HG03103 (cell line): ENCODE results near the gene GOLPH3.
"Not testable (repeated sequence)": the region's sequence is repeated elsewhere in the genome, so short reads cannot be mapped to it uniquely, and the experiment has no call there.

ENCODE experiments used
- ATAC-seq: cut with Tn5 transposase; IDR thresholded peaks from one replicate; pipeline ENCODE4 v1.9.1; 2021; ENCODE audit warnings: low read depth; ENCODE audit not compliant: unreplicated experiment

Gene GOLPH3

DNA sequence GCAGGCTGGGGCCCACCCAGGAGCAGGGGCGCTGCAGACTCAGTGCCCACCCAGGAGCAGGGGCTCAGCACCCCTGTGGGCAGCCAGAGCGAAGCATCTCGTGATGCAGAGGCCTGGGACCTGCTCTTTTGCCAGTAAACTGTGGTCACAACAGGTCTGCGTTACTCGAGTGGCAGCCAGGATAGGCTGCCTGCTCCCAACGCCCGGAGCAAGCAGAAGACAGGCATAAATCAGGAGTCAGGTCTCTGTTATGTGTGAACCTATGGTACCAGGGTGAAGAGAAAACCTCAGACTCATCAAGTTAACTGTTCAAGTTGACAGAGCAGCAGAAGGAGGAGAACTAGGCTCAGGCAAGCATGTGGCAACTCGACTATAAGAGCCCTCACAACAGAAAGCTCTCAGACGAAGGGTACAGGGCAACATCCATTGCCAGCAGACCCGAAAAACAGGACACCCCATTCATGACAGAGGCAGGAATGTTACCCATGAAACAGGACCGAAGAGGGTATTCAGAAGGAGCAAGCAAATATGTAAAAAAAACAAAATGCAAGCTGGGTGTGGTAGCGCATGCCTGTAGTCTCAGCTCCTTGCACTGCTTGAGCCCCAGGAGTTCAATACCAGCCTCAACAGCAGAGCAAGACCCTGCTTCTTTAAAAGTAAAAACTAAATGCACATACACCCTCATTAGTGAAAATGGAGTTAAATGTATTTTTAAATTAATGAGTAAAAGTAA lies 71.7 kb downstream of the GOLPH3 start:
- no peak for ATAC-seq

- ATAC-seq = no peak
Measured at GRCh38 chr5:32100691-32101302, 73.3 kb downstream of the GOLPH3 start.

GRCh38 chr5:32100230-32100629 lies 73.9 kb downstream of the GOLPH3 start:
- no peak for ATAC-seq

- ATAC-seq = no peak
Measured at GRCh38 chr5:32099486-32100035, 74.6 kb downstream of the GOLPH3 start.

DNA sequence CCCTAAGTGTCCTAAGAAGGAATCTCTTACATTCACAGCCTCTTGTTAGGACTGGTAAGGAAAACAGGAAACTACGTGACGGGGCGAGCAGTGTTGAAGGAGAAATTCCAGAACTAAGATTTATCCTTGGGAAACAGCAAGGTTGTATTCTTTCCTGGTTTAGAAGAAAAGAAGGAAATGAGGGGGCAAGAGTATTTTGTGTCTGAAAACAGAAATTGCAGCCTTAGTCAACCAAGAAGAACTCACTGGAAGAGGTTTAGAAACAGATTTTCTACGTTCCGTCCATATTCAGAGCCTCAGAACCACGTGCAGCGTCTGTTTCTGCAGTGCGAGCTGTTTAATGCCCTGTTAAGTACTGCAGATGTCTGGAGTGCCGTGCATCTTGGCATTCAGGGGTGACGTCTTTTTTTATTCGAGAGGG lies 75.2 kb downstream of the GOLPH3 start:
- ATAC-seq = no peak

DNA sequence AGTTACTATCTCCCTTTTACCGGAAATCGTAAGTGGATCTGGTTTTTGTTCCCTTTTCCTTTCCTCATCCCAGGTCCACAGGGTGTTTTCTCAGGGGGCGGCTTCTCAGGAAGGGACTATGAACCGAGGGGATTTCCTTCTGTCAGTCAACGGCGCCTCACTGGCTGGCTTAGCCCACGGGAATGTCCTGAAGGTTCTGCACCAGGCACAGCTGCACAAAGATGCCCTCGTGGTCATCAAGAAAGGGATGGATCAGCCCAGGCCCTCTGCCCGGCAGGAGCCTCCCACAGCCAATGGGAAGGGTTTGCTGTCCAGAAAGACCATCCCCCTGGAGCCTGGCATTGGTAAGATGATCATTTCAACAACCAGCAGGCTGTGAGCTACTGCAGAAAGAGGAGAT lies 75.8 kb downstream of the GOLPH3 start:
- ATAC-seq = no peak

DNA sequence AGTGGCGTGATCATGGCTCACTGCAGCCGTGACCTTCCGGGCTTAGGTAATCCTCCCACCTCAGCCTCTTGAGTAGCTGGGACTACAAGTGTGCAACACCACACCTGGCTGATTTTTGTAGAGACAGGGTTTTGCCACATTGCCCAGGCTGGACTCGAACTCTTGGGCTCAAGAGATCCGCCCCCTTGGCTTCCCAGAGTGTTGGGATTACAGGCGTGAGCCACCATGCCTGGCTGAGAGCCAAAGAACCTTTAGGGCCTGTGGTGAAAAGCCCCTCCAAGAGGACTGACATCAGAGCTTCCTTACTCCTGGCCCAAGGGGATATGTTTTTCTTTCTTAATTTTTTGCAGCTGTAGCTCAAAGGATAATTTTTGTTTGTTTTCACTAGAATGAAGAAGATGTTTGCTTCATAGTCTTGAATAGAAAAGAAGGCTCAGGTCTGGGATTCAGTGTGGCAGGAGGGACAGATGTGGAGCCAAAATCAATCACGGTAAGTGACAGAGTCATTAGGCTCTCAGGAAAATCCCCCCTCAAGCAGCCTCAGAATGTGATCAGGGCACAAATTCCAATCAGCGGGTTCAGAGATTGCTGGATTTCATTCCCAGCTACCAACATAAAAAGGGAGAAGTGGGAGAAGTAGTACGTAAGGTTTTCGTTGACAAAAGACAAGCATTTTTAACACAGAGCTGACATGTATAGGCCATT lies 77.1 kb downstream of the GOLPH3 start:
- ATAC-seq = no peak

GRCh38 chr5:32095261-32095671 lies 78.9 kb downstream of the GOLPH3 start:
- no peak for ATAC-seq

DNA sequence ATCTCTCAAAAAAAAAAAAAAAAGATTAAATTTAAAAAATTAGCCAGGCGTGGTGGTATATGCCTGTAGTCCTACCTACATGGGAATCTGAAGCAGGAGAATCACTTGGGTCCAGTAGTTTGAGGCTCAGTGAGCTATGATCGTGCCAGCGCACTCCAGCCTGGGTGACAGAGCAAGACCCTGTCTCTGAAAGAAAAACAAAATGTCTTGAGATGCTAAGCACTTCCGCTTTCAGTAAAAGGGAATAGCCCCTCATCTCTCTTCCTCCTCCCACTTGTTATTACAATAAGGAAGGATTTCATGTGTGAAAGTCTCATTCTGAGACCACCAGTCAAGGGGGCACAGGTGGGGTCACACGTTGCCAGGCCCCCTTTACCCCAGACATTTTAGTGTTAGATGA lies 79.4 kb downstream of the GOLPH3 start:
- ATAC-seq = no peak

DNA sequence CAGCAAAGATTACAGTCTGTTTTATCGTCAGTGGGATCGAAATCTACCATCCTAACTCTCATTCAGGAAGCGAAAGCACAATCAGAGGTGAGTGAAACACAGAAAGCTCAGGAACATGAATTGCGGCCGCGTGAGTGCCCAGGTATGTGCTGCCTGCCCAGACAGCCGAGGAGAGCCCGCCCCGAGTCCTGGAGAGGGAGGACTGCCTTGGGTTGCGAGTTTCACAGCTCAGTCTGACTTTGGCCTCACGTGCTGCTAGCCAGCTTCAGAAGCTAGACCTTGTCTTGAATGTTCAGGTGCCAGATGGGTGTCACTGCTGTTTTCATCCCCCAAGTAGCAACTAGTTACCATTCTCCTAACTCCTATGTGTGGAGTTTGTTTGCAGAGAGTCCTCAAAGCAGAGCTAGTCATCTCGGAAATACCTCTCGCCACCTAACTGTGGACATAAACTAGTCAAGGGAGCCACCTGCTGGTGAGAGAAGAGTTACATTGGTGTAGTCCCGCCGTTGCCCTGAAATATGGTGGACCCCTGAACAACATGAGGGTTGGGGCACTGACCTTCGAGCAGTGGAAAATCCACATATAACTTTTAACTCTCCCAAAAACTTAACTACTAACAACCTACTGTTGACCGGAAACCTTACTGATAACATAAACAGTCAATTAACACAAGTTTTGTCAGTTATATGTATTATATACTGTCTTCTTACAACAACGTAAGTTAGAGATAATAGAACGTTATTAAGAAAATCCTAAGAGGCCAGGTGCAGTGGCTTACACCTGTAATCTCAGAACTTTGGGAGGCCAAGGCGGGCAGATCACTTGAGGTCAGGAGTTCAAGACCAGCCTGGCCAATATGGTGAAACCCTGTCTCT lies 80.9 kb downstream of the GOLPH3 start:
- ATAC-seq = peak; percentile 96

DNA sequence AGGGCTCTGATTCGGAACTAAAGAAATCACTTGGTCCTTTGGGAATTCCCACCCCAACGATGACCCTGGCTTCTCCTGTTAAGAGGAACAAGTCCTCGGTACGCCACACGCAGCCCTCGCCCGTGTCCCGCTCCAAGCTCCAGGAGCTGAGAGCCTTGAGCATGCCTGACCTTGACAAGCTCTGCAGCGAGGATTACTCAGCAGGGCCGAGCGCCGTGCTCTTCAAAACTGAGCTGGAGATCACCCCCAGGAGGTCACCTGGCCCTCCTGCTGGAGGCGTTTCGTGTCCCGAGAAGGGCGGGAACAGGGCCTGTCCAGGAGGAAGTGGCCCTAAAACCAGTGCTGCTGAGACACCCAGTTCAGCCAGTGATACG lies 83.4 kb downstream of the GOLPH3 start:
- ATAC-seq = no peak

GRCh38 chr5:32090026-32090754 lies 83.9 kb downstream of the GOLPH3 start:
- ATAC-seq = no peak

DNA sequence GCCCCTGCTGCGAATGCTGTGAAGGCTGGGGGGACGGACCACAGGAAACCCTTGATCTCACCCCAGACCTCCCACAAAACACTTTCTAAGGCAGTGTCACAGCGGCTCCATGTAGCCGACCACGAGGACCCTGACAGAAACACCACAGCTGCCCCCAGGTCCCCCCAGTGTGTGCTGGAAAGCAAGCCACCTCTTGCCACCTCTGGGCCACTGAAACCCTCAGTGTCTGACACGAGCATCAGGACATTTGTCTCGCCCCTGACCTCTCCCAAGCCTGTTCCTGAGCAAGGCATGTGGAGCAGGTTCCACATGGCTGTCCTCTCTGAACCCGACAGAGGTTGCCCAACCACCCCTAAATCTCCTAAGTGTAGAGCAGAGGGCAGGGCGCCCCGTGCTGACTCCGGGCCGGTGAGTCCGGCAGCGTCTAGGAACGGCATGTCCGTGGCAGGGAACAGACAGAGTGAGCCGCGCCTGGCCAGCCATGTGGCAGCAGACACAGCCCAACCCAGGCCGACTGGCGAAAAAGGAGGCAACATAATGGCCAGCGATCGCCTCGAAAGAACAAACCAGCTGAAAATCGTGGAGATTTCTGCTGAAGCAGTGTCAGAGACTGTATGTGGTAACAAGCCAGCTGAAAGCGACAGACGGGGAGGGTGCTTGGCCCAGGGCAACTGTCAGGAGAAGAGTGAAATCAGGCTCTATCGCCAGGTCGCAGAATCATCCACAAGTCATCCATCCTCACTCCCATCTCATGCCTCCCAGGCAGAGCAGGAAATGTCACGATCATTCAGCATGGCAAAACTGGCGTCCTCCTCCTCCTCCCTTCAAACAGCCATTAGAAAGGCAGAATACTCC lies 84.7 kb downstream of the GOLPH3 start:
- ATAC-seq = no peak

- ATAC-seq = no peak
Measured at GRCh38 chr5:32088214-32088613, 85.9 kb downstream of the GOLPH3 start.

DNA sequence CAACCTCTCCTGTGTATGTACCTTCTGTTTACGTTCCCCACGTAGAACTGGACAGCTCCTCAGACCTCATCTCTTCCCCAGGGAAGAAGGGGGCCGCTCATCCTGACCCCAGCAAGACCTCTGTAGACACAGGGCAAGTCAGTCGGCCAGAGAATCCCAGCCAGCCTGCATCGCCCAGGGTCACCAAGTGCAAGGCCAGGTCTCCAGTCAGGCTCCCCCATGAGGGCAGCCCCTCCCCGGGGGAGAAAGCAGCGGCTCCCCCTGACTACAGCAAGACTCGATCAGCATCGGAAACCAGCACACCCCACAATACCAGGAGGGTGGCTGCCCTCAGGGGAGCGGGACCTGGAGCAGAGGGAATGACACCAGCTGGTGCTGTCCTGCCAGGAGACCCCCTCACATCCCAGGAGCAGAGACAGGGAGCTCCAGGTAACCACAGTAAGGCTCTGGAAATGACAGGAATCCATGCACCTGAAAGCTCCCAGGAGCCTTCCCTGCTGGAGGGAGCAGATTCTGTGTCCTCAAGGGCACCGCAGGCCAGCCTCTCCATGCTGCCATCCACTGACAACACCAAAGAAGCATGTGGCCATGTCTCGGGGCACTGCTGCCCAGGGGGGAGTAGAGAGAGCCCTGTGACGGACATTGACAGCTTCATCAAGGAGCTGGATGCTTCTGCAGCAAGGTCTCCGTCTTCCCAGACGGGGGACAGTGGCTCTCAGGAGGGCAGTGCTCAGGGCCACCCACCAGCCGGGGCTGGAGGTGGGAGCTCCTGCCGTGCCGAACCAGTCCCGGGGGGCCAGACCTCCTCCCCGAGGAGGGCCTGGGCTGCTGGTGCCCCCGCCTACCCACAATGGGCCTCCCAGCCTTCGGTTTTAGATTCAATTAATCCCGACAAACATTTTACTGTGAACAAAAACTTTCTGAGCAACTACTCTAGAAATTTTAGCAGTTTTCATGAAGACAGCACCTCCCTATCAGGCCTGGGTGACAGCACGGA lies 86.7 kb downstream of the GOLPH3 start:
- no peak for ATAC-seq

- ATAC-seq = no peak
Measured at GRCh38 chr5:32083981-32084430, 90.1 kb downstream of the GOLPH3 start.

DNA sequence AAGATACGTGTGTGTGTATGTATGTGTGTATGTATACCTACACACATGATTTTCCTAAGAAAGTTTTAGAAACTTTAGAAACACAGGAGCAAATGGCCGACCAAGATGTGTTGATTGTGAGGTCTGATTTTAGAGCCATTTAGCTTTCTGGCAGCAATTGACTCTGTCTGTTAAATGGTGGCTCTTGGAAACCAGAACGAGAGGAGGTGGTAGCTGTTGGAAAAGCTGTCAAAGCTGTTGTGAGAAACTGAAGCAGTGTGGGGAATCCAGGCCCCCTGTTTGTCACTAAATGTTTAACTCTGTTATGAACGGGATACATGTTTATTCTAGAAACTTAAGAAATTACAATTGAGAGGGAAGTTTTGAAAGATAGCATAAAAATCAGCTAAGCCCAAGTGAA lies 91.4 kb downstream of the GOLPH3 start:
- ATAC-seq = no peak

DNA sequence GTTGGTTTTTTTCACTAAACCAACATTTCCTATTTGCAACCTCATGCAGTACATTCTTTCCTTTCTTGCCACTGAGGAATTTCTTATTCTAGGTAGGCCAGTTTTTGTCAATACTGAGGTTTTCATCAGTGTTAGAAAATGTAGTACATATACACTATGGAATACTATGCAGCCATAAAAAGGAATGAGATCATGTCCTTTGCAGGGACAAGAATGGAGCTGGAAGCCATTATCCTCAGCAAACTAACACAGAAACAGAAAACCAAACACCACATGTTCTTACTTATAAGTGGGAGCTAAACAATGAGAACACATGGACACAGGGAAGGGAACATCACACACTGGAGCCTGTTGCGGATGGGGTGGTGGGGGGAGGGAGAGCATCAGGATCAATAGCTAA lies 93.6 kb downstream of the GOLPH3 start:
- ATAC-seq = not testable (repeated sequence)
